ENCODE measurements around the gene GUK1.
"Not testable (repeated sequence)": the region's sequence is repeated elsewhere in the genome, so short reads cannot be mapped to it uniquely, and the experiment has no call there.

GUK1 gene

GRCh38 chr1:228184152-228184551, 44.1 kb downstream of the GUK1 start:
- no peak for DNase-seq (ENCODE audit: insufficient read length, low spot score)
- no peak for FAIRE-seq
- TF ChIP-seq POLR2A (IDR thresholded peaks at IDR 0.05; ENCODE audit: low read depth, low read length): no peak

- no peak for FAIRE-seq
- DNase-seq (ENCODE audit: insufficient read length, low spot score): no peak
- TF ChIP-seq POLR2A (IDR thresholded peaks at IDR 0.05; ENCODE audit: low read depth, low read length): no peak
Measured at GRCh38 chr1:228185641-228185965, 45.5 kb downstream of the GUK1 start.

- not testable (repeated sequence) for FAIRE-seq; DNase-seq (ENCODE audit: insufficient read length, low spot score)
Measured at GRCh38 chr1:228188249-228188648, 48.2 kb downstream of the GUK1 start.

- no peak for TF ChIP-seq POLR2A (IDR thresholded peaks at IDR 0.05; ENCODE audit: low read depth, low read length)
- DNase-seq (ENCODE audit: insufficient read length, low spot score): no peak
- FAIRE-seq: no peak
Measured at GRCh38 chr1:228190182-228190581, 50.1 kb downstream of the GUK1 start.

GRCh38 chr1:228190778-228191177, 50.7 kb downstream of the GUK1 start:
- DNase-seq (ENCODE audit: insufficient read length, low spot score) (no peak), FAIRE-seq (no peak)
- no peak for TF ChIP-seq POLR2A (IDR thresholded peaks at IDR 0.05; ENCODE audit: low read depth, low read length)

- no peak for FAIRE-seq
- no peak for DNase-seq (ENCODE audit: insufficient read length, low spot score)
- no peak for TF ChIP-seq POLR2A (IDR thresholded peaks at IDR 0.05; ENCODE audit: low read depth, low read length)
Measured at GRCh38 chr1:228194436-228194835, 54.4 kb downstream of the GUK1 start.

- FAIRE-seq: no peak
- TF ChIP-seq POLR2A (IDR thresholded peaks at IDR 0.05; ENCODE audit: low read depth, low read length): no peak
- no peak for DNase-seq (ENCODE audit: insufficient read length, low spot score)
Measured at GRCh38 chr1:228194921-228195812, 55.1 kb downstream of the GUK1 start.

- FAIRE-seq: no peak
- no peak for DNase-seq (ENCODE audit: insufficient read length, low spot score)
- TF ChIP-seq POLR2A (IDR thresholded peaks at IDR 0.05; ENCODE audit: low read depth, low read length): no peak
Measured at GRCh38 chr1:228197555-228198147, 57.6 kb downstream of the GUK1 start.
